RCC 7860 (cell line): Measurements from ENCODE around the gene MAPKAPK2.

ENCODE experiments used
- DNase-seq: peaks from one replicate; pipeline ENCODE4 v3.0.0-alpha.2; 2015; ENCODE audit warnings: low spot score
- FAIRE-seq: peaks from 2 replicates; lab custom pipeline; 2012; peaks lifted over from hg19 to GRCh38; lab: Jason Lieb, UNC

Gene MAPKAPK2

GRCh38 chr1:206700445-206701036, 15.8 kb downstream of the MAPKAPK2 start:
- FAIRE-seq (no peak), DNase-seq (no peak)

- DNase-seq = no peak
- FAIRE-seq = no peak
Measured at GRCh38 chr1:206702260-206702659, 17.6 kb downstream of the MAPKAPK2 start.

- DNase-seq (no peak), FAIRE-seq (no peak)
Measured at GRCh38 chr1:206702803-206703202, 18.1 kb downstream of the MAPKAPK2 start.

- FAIRE-seq (no peak), DNase-seq (no peak)
Measured at GRCh38 chr1:206703661-206704060, 19.0 kb downstream of the MAPKAPK2 start.

- DNase-seq (no peak), FAIRE-seq (no peak)
Measured at GRCh38 chr1:206704226-206704625, 19.5 kb downstream of the MAPKAPK2 start.

- no peak for DNase-seq
Measured at GRCh38 chr1:206705191-206705590, 20.5 kb downstream of the MAPKAPK2 start.

GRCh38 chr1:206705726-206706297, 21.1 kb downstream of the MAPKAPK2 start:
- FAIRE-seq = no peak
- DNase-seq = no peak

More at GRCh38 chr1:206705191-206705590, 20.5 kb downstream of the MAPKAPK2 start:
- no peak for FAIRE-seq

GRCh38 chr1:206706298-206706791, 21.6 kb downstream of the MAPKAPK2 start:
- no peak for DNase-seq
- no peak for FAIRE-seq

GRCh38 chr1:206706806-206707366, 22.2 kb downstream of the MAPKAPK2 start:
- DNase-seq (no peak), FAIRE-seq (no peak)

- DNase-seq (no peak), FAIRE-seq (no peak)
Measured at GRCh38 chr1:206708058-206708457, 23.4 kb downstream of the MAPKAPK2 start.

- DNase-seq = no peak
- no peak for FAIRE-seq
Measured at GRCh38 chr1:206708882-206709281, 24.2 kb downstream of the MAPKAPK2 start.

- DNase-seq (peak; percentile 64), FAIRE-seq (peak; percentile 83)
Measured at GRCh38 chr1:206709322-206709721, 24.6 kb downstream of the MAPKAPK2 start.

- DNase-seq = peak; percentile 81
- peak; percentile 25 for FAIRE-seq
Measured at GRCh38 chr1:206709772-206710459, 25.2 kb downstream of the MAPKAPK2 start.

GRCh38 chr1:206710460-206710823, 25.7 kb downstream of the MAPKAPK2 start:
- FAIRE-seq = no peak
- no peak for DNase-seq

GRCh38 chr1:206713070-206713469, 28.4 kb downstream of the MAPKAPK2 start:
- FAIRE-seq = no peak

GRCh38 chr1:206713910-206714312, 29.2 kb downstream of the MAPKAPK2 start:
- FAIRE-seq (no peak), DNase-seq (no peak)

More at GRCh38 chr1:206713070-206713469, 28.4 kb downstream of the MAPKAPK2 start:
- no peak for DNase-seq

GRCh38 chr1:206714331-206715058, 29.8 kb downstream of the MAPKAPK2 start:
- FAIRE-seq (no peak), DNase-seq (no peak)

GRCh38 chr1:206715120-206715519, 30.4 kb downstream of the MAPKAPK2 start:
- no peak for DNase-seq
- no peak for FAIRE-seq

- no peak for FAIRE-seq
Measured at GRCh38 chr1:206715552-206716158, 30.9 kb downstream of the MAPKAPK2 start.

GRCh38 chr1:206716159-206716869, 31.6 kb downstream of the MAPKAPK2 start:
- DNase-seq = no peak
- no peak for FAIRE-seq

More at GRCh38 chr1:206715552-206716158, 30.9 kb downstream of the MAPKAPK2 start:
- no peak for DNase-seq
